GM12872 (cell line): ENCODE results near the gene ERCC6.

Experiments used
- TF ChIP-seq, protein P1 (sequence below): IDR thresholded peaks from 3 replicates; pipeline ENCODE4 v1.5.1; 2011; ENCODE audit warnings: low read depth, mild to moderate bottlenecking, low read length, moderate library complexity; ENCODE audit not compliant: insufficient read depth

The ERCC6 gene

DNA sequence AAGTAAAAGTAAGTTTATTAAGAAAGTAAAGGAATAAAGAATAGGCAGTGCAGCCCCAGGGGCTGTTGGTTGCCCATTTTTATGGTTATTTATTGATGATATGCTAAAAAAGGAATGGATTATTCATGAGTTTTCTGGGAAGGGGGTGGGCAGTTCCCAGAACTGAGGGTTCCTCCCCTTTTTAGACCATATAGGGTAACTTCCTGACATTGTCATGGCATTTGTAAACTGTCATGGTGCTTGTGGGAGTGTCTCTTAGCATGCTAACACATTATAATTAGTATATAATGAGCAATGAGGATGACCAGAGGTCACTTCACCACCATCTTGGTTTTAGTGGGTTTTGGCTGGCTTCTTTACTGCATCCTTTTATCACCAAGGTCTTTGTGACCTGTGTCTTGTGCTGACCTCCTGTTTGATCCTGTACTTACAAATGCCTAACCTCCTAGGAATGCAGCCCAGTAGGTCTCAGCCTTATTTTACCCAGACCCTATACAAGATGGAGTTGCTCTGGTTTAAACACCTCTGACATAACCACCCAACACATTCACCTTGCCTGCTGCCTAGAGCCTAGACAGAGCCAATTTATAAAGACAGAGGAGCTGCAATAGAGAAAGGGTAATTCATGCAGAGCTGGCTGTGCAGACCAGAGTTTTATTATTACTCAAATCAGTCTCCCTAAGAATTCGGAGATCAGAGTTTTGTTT, 10.9 kb upstream of the ERCC6 start:
- TF ChIP-seq, protein P1, sequence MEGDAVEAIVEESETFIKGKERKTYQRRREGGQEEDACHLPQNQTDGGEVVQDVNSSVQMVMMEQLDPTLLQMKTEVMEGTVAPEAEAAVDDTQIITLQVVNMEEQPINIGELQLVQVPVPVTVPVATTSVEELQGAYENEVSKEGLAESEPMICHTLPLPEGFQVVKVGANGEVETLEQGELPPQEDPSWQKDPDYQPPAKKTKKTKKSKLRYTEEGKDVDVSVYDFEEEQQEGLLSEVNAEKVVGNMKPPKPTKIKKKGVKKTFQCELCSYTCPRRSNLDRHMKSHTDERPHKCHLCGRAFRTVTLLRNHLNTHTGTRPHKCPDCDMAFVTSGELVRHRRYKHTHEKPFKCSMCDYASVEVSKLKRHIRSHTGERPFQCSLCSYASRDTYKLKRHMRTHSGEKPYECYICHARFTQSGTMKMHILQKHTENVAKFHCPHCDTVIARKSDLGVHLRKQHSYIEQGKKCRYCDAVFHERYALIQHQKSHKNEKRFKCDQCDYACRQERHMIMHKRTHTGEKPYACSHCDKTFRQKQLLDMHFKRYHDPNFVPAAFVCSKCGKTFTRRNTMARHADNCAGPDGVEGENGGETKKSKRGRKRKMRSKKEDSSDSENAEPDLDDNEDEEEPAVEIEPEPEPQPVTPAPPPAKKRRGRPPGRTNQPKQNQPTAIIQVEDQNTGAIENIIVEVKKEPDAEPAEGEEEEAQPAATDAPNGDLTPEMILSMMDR = no peak

DNA sequence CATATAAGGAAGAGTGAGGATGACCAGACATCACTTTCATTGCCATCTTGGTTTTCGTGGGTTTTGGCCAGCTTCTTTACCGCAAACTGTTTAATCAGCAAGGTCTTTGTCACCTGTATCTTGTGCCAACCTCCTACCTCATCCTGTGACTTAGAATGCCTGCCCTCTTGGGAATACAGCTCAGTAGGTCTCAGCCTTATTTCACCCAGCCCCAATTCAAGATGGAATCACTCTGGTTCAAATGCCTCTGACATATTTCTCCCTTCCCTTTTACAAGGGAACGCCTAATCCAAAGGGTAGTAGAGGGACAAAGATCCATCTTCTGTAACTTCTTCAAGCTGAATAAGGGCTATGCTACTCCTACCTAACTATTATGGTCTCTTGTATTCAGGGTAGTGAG, 4.7 kb upstream of the ERCC6 start:
- TF ChIP-seq, protein P1 = no peak

DNA sequence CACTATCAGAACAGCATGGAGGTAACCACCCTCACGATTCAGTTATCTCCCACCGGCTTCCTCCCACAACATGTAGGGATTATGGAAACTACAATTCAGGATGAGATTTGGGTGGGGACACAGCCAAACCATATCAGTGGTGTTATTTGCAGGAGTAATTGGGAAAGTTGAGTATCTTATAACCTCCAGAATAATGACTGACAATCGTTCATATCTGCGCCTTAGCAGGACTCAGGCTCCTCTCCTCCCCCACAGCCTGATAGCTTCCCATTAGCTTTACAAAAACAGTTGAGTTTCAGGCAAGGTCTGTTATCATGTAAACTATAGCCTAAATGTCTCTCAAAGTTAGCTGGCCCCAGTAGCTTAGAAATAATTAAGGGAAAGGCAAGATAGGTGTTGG, 3.4 kb upstream of the ERCC6 start:
- TF ChIP-seq, protein P1 = no peak

DNA sequence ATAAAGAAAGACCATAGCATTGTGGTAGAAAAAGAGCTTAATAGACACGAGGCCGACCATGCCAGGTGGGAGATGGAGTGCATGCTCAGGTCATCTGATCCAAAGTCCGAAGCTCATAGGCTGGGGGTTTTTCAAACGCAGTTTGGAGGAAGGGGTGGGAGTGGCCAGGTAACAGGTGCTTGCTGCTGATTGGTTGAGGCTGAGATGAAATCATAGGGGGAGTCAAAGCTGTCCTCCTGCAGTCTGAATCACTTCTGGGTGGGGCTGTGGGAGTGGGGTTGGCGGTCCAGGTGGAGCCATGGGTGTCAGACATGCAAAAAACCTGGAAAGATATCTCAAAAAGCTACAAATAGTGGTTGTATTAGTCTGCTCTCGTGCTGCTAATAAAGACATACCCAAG, 2.8 kb upstream of the ERCC6 start:
- TF ChIP-seq, protein P1 = no peak

DNA sequence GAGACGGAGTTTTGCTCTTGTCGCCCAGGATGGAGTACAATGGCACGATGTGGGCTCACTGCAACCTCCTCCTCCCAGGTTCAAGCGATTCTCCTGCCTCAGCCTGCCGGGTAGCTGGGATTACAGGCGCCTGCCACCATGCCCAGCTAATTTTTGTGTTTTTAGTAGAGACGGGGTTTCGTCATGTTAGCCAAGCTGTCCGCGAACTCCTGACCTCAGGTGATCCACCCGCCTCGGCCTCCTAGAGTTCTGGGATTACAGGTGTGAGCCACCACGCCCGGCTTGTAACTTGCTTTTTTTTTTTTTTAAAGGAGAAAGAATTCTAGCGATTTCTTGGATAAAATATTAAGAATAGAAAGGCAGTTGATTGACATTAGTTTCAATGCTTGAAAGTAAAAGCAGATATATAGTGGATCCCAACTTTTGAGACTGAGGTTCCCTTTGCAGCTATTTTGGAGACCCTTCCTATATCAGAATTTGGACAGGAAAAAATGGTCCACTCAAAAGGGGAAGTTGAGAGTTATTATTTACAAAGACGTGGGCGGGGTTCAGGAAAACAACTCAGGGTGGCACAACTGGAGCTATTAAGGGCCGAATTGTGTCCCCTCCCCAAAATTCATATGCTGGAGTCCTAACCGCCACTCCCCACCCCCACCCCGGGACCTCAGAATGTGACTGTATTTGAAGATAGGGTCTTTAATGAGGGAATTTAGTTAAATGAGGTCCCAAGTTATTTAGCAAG, 1.3 kb upstream of the ERCC6 start:
- TF ChIP-seq, protein P1 = no peak

DNA sequence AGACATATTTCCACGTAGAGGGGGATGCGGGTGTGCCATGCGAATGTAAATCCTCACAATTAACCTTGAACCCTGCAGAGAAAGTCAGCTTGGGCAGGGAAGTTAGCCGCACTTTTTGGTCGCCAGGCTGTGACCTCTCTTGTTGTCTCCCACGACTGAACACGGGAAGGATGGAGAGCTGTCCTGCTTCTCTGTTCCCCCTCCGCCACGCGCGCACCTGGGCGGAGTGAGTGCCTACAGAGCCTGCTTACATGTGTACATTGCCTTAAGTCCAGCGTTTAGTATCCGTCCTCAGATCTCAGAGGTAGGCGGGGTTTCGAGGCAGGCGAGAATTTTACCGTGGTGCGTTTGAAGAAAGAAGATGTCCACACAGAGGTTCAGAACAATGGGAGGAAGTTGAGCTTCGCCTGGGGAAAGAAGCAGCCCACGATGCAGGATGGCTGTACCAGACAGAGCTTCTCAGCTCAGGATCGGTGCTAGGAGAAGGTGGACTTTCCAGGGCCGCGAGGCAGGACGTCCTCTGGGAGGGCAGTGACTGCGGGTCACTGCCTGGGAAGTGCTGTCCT, 482 bp upstream of the ERCC6 start:
- TF ChIP-seq, protein P1 = peak; percentile 3; the same call in 1 of the 3 replicates

DNA sequence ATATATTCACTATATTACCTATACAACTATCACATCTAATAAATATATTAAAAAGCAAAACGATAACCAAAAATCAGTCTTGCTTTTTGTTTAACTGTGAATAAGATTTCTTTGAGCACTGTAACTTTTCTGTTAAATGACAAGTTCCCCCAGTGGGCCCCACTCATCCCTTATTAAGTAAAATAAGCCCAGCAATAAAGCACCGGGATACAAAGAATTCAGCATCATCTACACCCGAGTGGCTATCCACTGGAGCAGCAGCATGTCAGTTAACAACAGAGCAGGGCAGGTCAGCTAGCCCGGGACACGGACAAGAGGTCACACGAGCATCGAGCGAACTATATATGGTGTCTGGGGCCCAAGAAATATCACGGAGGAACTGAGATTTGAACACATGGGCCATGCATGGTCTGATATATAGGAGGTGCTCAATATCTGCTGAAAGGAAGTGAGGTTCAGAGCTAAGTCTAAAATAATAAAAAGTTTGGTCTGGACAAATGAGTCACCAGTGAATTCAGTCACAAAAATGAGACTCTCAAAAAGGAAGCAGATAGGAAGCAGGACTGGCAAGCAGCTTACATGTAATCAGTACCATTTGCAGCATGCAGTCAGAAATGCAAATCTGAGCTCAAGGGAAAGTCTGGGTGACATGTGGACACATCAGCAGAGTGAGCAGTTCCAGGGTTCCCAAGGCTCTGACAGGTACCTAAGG, 4.1 kb downstream of the ERCC6 start:
- TF ChIP-seq, protein P1 = no peak
